H1 (cell line): ENCODE measurements around the gene NAP1L5.

Source experiments
- CTCF ChIP-seq, 3 experiments: IDR thresholded peaks; 1 replicate in 2 of 3; 2 replicates in 1 of 3; pipeline versions ENCODE4 v1.5.1 to v1.6.1; 2011; ENCODE audit warnings: low read length in 3 of 3, mild to moderate bottlenecking in 3 of 3, inconsistent platforms in 2 of 3, low read depth in 1 of 3, moderate library complexity in 1 of 3; ENCODE audit not compliant: insufficient read depth in 1 of 3; ENCODE audit errors: control extremely low read depth in 1 of 3
- GTF2F1 ChIP-seq: IDR thresholded peaks from 2 replicates; pipeline ENCODE4 v1.6.1; 2012; ENCODE audit warnings: low read depth, low read length, improper control_type of control experiment, borderline replicate concordance
- KDM1A ChIP-seq: fragments of 200-600, 300-600 bp; sonication (generic); IDR thresholded peaks from 2 replicates; pipeline ENCODE4 v1.7.1; 2016; ENCODE audit warnings: mild to moderate bottlenecking, low read length, borderline replicate concordance
- POLR2AphosphoS5 ChIP-seq: IDR thresholded peaks from 2 replicates; pipeline ENCODE4 v1.6.1; 2011; ENCODE audit warnings: low read depth, low read length

GRCh38 chr4:88693792-88694191 lies 3.8 kb downstream of the NAP1L5 start:
- TF ChIP-seq POLR2AphosphoS5, result no peak
- no peak for TF ChIP-seq GTF2F1
- TF ChIP-seq CTCF (IDR thresholded peaks at IDR 0.05; ENCODE audit: control extremely low read depth in 1 of 3, insufficient read depth in 1 of 3, low read depth in 1 of 3, low read length in 3 of 3), result no peak
- no peak for TF ChIP-seq KDM1A
